Measurements from ENCODE around the gene MRS2. TPM values are rescaled to one million over a fixed set of nuclear protein-coding genes. Genes with fewer than 3 reads are reported as not detected.

Gene MRS2
- total RNA-seq, 1 experiment from 2014 or later: 85.8 TPM

DNA sequence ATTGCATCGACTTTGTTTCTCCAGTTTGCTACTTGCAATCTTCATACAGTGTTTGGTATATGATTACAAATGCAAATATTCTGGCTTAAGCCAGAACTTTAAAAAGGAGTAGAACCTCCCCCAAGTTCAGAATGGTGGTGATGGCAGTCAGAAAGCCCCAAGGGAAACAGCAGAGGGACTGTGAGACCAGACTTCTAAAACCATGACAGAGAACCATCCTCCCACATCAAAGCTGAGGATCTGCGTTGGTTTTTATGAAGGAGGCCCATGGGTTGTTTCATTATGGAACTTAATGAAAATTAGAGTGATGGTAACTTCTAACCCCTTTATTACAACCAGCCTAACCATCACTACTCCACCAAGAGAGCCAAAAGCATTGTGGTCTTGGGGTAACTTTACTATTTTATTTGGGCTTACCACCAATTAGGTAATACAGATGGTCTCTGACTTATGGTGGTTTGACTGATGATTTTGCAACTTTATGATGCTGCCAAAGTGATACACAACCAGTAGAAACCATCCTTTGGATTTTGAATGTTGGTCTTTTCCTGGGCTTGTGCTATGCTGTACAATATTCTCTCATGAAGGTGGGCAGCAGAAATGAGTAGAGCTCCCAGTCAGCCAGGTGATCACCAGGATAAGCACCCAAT lies 10.9 kb upstream of the MRS2 start:
- Histone ChIP-seq H4K91ac (ENCODE audit: insufficient read length, low read depth, low read length) (no peak overlapping the region), H2AK5ac (ENCODE audit: insufficient read length, low read length) (no peak overlapping the region), H3K4me2 (ENCODE audit: insufficient read depth, insufficient read length, low read length) (no peak overlapping the region), H3K27me3 (ENCODE audit: insufficient read depth, low read length) (no peaks in the 10 kb centered on the region), H3K4me1 (ENCODE audit: insufficient read depth, low read length) (no peaks in the 10 kb centered on the region), H2BK5ac (ENCODE audit: insufficient read length, low read length) (no peak overlapping the region), H3K4ac (ENCODE audit: low read depth, low read length) (no peak overlapping the region), H3K27ac (ENCODE audit: insufficient read length, low read depth, low read length) (no peak overlapping the region), H3K23ac (ENCODE audit: insufficient read length, low read depth, low read length) (no peak overlapping the region), H2BK15ac (ENCODE audit: low read depth, low read length) (no peak overlapping the region), H3K9me3 (ENCODE audit: control insufficient read depth, low read depth, low read length) (peaks cover 9% of the 10 kb centered on the region), H2AFZ (ENCODE audit: low read length) (no peak overlapping the region), H3K79me1 (ENCODE audit: insufficient read depth, low read depth, low read length, poor library complexity, severe bottlenecking) (no peaks in the 10 kb centered on the region), H3K79me2 (ENCODE audit: insufficient read depth, low read length) (no peaks in the 10 kb centered on the region), H2BK20ac (ENCODE audit: low read depth, low read length, poor library complexity, severe bottlenecking) (no peak overlapping the region), H3T11ph (ENCODE audit: low read length) (no peak overlapping the region), H3K9ac (ENCODE audit: extremely low read depth, insufficient read length, low read length) (no peak overlapping the region), H4K8ac (replicated peaks; ENCODE audit: insufficient read length, low read depth, low read length) (no peak overlapping the region), H4K5ac (ENCODE audit: insufficient read length, low read depth, low read length) (no peak overlapping the region), H4K20me1 (ENCODE audit: control insufficient read depth, insufficient read depth, insufficient read length) (no peaks in the 10 kb centered on the region), H2BK12ac (ENCODE audit: insufficient read length, low read depth, low read length) (no peak overlapping the region), H3K23me2 (ENCODE audit: insufficient read length, low read depth, low read length, poor library complexity, severe bottlenecking) (no peaks in the 10 kb centered on the region), H3K18ac (ENCODE audit: insufficient read length, low read depth, low read length) (no peak overlapping the region), H3K14ac (ENCODE audit: insufficient read depth, low read length) (no peak overlapping the region), H2BK120ac (ENCODE audit: low read depth, low read length, poor library complexity, severe bottlenecking) (no peak overlapping the region), H3K56ac (ENCODE audit: insufficient read length, low read depth, low read length) (no peak overlapping the region)
- no CpG with 5 or more reads among the region's 2 CpGs for WGBS (ENCODE audit: extremely low coverage, insufficient read length, low lambda C conversion rate)
- Mint-ChIP-seq H3K27me3 (ENCODE audit: low read depth) (no peaks in the 10 kb centered on the region), H3K36me3 (ENCODE audit: insufficient read depth in 1 of 3, low read depth in 3 of 3) (peaks cover 9 to 11% (median 9%) of the 10 kb centered on the region in 3 experiments; a peak in 6 of 7 replicates), H3K27ac (no peak overlapping the region), H3K4me3 (no peak overlapping the region), H3K4me1 (no peaks in the 10 kb centered on the region), H3K9me3 (peaks cover 10 to 11% of the 10 kb centered on the region in 2 experiments)
- DNase-seq: no peak
- TF ChIP-seq, protein P1, sequence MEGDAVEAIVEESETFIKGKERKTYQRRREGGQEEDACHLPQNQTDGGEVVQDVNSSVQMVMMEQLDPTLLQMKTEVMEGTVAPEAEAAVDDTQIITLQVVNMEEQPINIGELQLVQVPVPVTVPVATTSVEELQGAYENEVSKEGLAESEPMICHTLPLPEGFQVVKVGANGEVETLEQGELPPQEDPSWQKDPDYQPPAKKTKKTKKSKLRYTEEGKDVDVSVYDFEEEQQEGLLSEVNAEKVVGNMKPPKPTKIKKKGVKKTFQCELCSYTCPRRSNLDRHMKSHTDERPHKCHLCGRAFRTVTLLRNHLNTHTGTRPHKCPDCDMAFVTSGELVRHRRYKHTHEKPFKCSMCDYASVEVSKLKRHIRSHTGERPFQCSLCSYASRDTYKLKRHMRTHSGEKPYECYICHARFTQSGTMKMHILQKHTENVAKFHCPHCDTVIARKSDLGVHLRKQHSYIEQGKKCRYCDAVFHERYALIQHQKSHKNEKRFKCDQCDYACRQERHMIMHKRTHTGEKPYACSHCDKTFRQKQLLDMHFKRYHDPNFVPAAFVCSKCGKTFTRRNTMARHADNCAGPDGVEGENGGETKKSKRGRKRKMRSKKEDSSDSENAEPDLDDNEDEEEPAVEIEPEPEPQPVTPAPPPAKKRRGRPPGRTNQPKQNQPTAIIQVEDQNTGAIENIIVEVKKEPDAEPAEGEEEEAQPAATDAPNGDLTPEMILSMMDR (conservative IDR thresholded peaks at IDR 0.05): no peak

All from H9 (cell line).